ENCODE data around the gene CTIF.
"Not testable (repeated sequence)": the region's sequence is repeated elsewhere in the genome, so short reads cannot be mapped to it uniquely, and the experiment has no call there.

The CTIF gene

GRCh38 chr18:48703418-48703817 lies 164.6 kb downstream of the CTIF start:
- DNase-seq (ENCODE audit: low read depth in 2 of 3, low spot score in 1 of 3): no peak

GRCh38 chr18:48705043-48705442 lies 166.2 kb downstream of the CTIF start:
- no peak for DNase-seq (ENCODE audit: low read depth in 2 of 3, low spot score in 1 of 3)

GRCh38 chr18:48705531-48705930 lies 166.7 kb downstream of the CTIF start:
- no peak for DNase-seq (ENCODE audit: low read depth in 2 of 3, low spot score in 1 of 3)

- no peak for DNase-seq (ENCODE audit: low read depth in 2 of 3, low spot score in 1 of 3)
Measured at GRCh38 chr18:48706731-48707130, 167.9 kb downstream of the CTIF start.

- no peak for DNase-seq (ENCODE audit: low read depth in 2 of 3, low spot score in 1 of 3)
Measured at GRCh38 chr18:48707636-48708296, 168.9 kb downstream of the CTIF start.

- DNase-seq (ENCODE audit: low read depth in 2 of 3, low spot score in 1 of 3): no peak
Measured at GRCh38 chr18:48708807-48709206, 170.0 kb downstream of the CTIF start.

- no peak for DNase-seq (ENCODE audit: low read depth in 2 of 3, low spot score in 1 of 3)
Measured at GRCh38 chr18:48709371-48710062, 170.7 kb downstream of the CTIF start.

- no peak for DNase-seq (ENCODE audit: low read depth in 2 of 3, low spot score in 1 of 3)
Measured at GRCh38 chr18:48711651-48712486, 173.0 kb downstream of the CTIF start.

GRCh38 chr18:48713309-48713708 lies 174.5 kb downstream of the CTIF start:
- no peak for DNase-seq (ENCODE audit: low read depth in 2 of 3, low spot score in 1 of 3)

- no peak for DNase-seq (ENCODE audit: low read depth in 2 of 3, low spot score in 1 of 3)
Measured at GRCh38 chr18:48714873-48715272, 176.0 kb downstream of the CTIF start.

- no peak for DNase-seq (ENCODE audit: low read depth in 2 of 3, low spot score in 1 of 3)
Measured at GRCh38 chr18:48715711-48716361, 177.0 kb downstream of the CTIF start.

GRCh38 chr18:48717227-48717626 lies 178.4 kb downstream of the CTIF start:
- not testable (repeated sequence) for DNase-seq (ENCODE audit: low read depth in 2 of 3, low spot score in 1 of 3)

- no peak for DNase-seq (ENCODE audit: low read depth in 2 of 3, low spot score in 1 of 3)
Measured at GRCh38 chr18:48718251-48718959, 179.6 kb downstream of the CTIF start.

- DNase-seq (ENCODE audit: low read depth in 2 of 3, low spot score in 1 of 3): no peak
Measured at GRCh38 chr18:48719388-48719787, 180.6 kb downstream of the CTIF start.

- no peak for DNase-seq (ENCODE audit: low read depth in 2 of 3, low spot score in 1 of 3)
Measured at GRCh38 chr18:48719974-48720654, 181.3 kb downstream of the CTIF start.

GRCh38 chr18:48720655-48721025 lies 181.8 kb downstream of the CTIF start:
- DNase-seq (ENCODE audit: low read depth in 2 of 3, low spot score in 1 of 3): no peak

- no peak for DNase-seq (ENCODE audit: low read depth in 2 of 3, low spot score in 1 of 3)
Measured at GRCh38 chr18:48721312-48721711, 182.5 kb downstream of the CTIF start.

GRCh38 chr18:48723016-48723415 lies 184.2 kb downstream of the CTIF start:
- DNase-seq (ENCODE audit: low read depth in 2 of 3, low spot score in 1 of 3): no peak

GRCh38 chr18:48723837-48724236 lies 185.0 kb downstream of the CTIF start:
- no peak for DNase-seq (ENCODE audit: low read depth in 2 of 3, low spot score in 1 of 3)

- DNase-seq (ENCODE audit: low read depth in 2 of 3, low spot score in 1 of 3): no peak
Measured at GRCh38 chr18:48724442-48724841, 185.6 kb downstream of the CTIF start.

All from stimulated activated CD4-positive, alpha-beta T cell treated with anti-CD3 and anti-CD28 coated beads, Interleukin-12 subunit alpha, Interleukin-12 subunit beta, amount 100 ng/mL, for 48 hours (primary cell).